OCI-LY1 (cell line): Measurements from ENCODE around the gene ESYT1.

ENCODE experiments used
- H2AFZ ChIP-seq: fragments of 200-600 bp; sonication (generic), shearing (Covaris generic); 2 replicates; pipeline ENCODE4 v1.6.0; 2014; ENCODE audit warnings: antibody characterized with exemption, mild to moderate bottlenecking, low read length
- H3F3A ChIP-seq: fragments of 200-600 bp; sonication (generic), shearing (Covaris generic); 2 replicates; pipeline ENCODE4 v1.6.0; 2014; ENCODE audit warnings: mild to moderate bottlenecking, antibody characterized with exemption, low read length, moderate library complexity; ENCODE audit not compliant: insufficient read depth
- H3K27ac ChIP-seq: fragments of 200-600 bp; sonication (generic); 2 replicates; pipeline ENCODE4 v1.5.1; 2014; ENCODE audit warnings: low read length, mixed run types, mild to moderate bottlenecking, low read depth; ENCODE audit not compliant: poor library complexity, severe bottlenecking
- H3K27me3 ChIP-seq: fragments of 200-600 bp; sonication (generic); 2 replicates; pipeline ENCODE4 v1.6.0; 2014; ENCODE audit warnings: antibody characterized with exemption, mild to moderate bottlenecking, low read length, moderate library complexity; ENCODE audit not compliant: insufficient read depth
- H3K36me3 ChIP-seq: fragments of 200-600 bp; sonication (generic); 2 replicates; pipeline ENCODE4 v1.6.1; 2014; ENCODE audit warnings: mild to moderate bottlenecking, antibody characterized with exemption, low read length, moderate library complexity, mixed read lengths; ENCODE audit not compliant: insufficient read depth
- H3K4me1 ChIP-seq: fragments of 200-600 bp; sonication (generic); 2 replicates; pipeline ENCODE4 v1.5.1; 2014; ENCODE audit warnings: mild to moderate bottlenecking, low read length, moderate library complexity; ENCODE audit not compliant: insufficient read depth, severe bottlenecking
- H3K4me2 ChIP-seq: fragments of 200-600 bp; sonication (generic), shearing (Covaris generic); 2 replicates; pipeline ENCODE4 v1.6.1; 2014; ENCODE audit warnings: low read length
- H3K4me3 ChIP-seq: fragments of 200-600 bp; sonication (generic); 2 replicates; pipeline ENCODE4 v1.5.1; 2014; ENCODE audit warnings: low read length, low read depth, mild to moderate bottlenecking, mixed read lengths; ENCODE audit not compliant: poor library complexity, severe bottlenecking
- H3K79me2 ChIP-seq: fragments of 200-600 bp; shearing (Covaris generic); 2 replicates; pipeline ENCODE4 v1.6.1; 2016; ENCODE audit warnings: mixed run types, low read length, mixed read lengths; ENCODE audit not compliant: insufficient read depth
- H3K9ac ChIP-seq: fragments of 200-600 bp; sonication (generic), shearing (Covaris generic); 2 replicates; pipeline ENCODE4 v1.6.1; 2014; ENCODE audit warnings: mild to moderate bottlenecking, low read length, mixed read lengths
- H3K9me2 ChIP-seq: fragments of 200-600 bp; sonication (generic), shearing (Covaris generic); 2 replicates; pipeline ENCODE4 v1.6.1; 2014; ENCODE audit warnings: low read depth, mild to moderate bottlenecking, low read length, mixed read lengths
- H3K9me3 ChIP-seq: fragments of 200-600 bp; shearing (Covaris generic); 2 replicates; pipeline ENCODE4 v1.6.1; 2014; ENCODE audit warnings: low read length, mixed read lengths
- H4K20me1 ChIP-seq: fragments of 200-600 bp; sonication (generic), shearing (Covaris generic); 2 replicates; pipeline ENCODE4 v1.6.0; 2016; ENCODE audit warnings: mild to moderate bottlenecking, low read length; ENCODE audit not compliant: insufficient read depth
- CTCF ChIP-seq: fragments of 200-600 bp; sonication (generic), shearing (Covaris generic); IDR thresholded peaks from 2 replicates; pipeline ENCODE4 v1.5.1; 2017; ENCODE audit warnings: mild to moderate bottlenecking, antibody characterized with exemption, low read length, moderate library complexity, mixed read lengths
- EZH2 ChIP-seq: fragments of 200-600 bp; sonication (generic), shearing (Covaris generic); IDR thresholded peaks from 2 replicates; pipeline ENCODE4 v1.8.0; 2017; ENCODE audit warnings: borderline replicate concordance, mixed run types, mild to moderate bottlenecking, antibody characterized with exemption, low read length, moderate library complexity, mixed read lengths

The ESYT1 gene

GRCh38 chr12:56158029-56158925, 30.2 kb downstream of the ESYT1 start, which contains the start of gene MYL6:
Gene MYL6 (plus strand): TSS chr12:56158359. CDS start chr12:56158402, 43 bp downstream.
- no peak for TF ChIP-seq CTCF
- no peak for TF ChIP-seq EZH2
- Histone ChIP-seq H3K79me2 (peaks cover 13% of the 10 kb centered on the region), H3F3A (no peaks in the 10 kb centered on the region), H3K27ac (peak within 1 kb of the TSS; percentile 74), H3K27me3 (no peaks in the 10 kb centered on the region), H3K4me1 (peaks cover 54% of the 10 kb centered on the region), H3K9me2 (no peaks in the 10 kb centered on the region), H3K4me3 (peak within 1 kb of the TSS; percentile 84), H4K20me1 (no peaks in the 10 kb centered on the region), H2AFZ (no peak within 1 kb of the TSS), H3K36me3 (peaks cover 49% of the 10 kb centered on the region), H3K9me3 (no peaks in the 10 kb centered on the region), H3K9ac (peak within 1 kb of the TSS; percentile 83), H3K4me2 (peak within 1 kb of the TSS; percentile 90)

GRCh38 chr12:56158926-56159461, 30.9 kb downstream of the ESYT1 start:
- no peaks in the 10 kb centered on the region for H4K20me1 ChIP-seq
- no peak for TF ChIP-seq CTCF
- TF ChIP-seq EZH2: no peak

GRCh38 chr12:56159482-56160192, 31.6 kb downstream of the ESYT1 start:
- H3K9me2 ChIP-seq: no peaks in the 10 kb centered on the region
- H3K4me3 ChIP-seq: peak overlapping the region; percentile 84
- H3K9ac ChIP-seq: peak overlapping the region; percentile 83
- H4K20me1 ChIP-seq: no peaks in the 10 kb centered on the region
- no peak overlapping the region for H2AFZ ChIP-seq
- peaks cover 41% of the 10 kb centered on the region for H3K4me1 ChIP-seq
- H3K27ac ChIP-seq: peak overlapping the region; percentile 74
- peaks cover 62% of the 10 kb centered on the region for H3K36me3 ChIP-seq
- H3K4me2 ChIP-seq: peak overlapping the region; percentile 90
- TF ChIP-seq CTCF: no peak; the same call in 1 of the 2 replicates
- TF ChIP-seq EZH2: no peak
- no peaks in the 10 kb centered on the region for H3K9me3 ChIP-seq
- no peaks in the 10 kb centered on the region for H3F3A ChIP-seq
- peaks cover 13% of the 10 kb centered on the region for H3K79me2 ChIP-seq
- H3K27me3 ChIP-seq: no peaks in the 10 kb centered on the region

More at GRCh38 chr12:56158926-56159461, 30.9 kb downstream of the ESYT1 start:
- Histone ChIP-seq H3K4me2 (peak overlapping the region; percentile 90), H2AFZ (no peak overlapping the region), H3K4me1 (peaks cover 47% of the 10 kb centered on the region), H3K36me3 (peaks cover 56% of the 10 kb centered on the region), H3K9me2 (no peaks in the 10 kb centered on the region), H3F3A (no peaks in the 10 kb centered on the region), H3K27ac (peak overlapping the region; percentile 74), H3K9me3 (no peaks in the 10 kb centered on the region), H3K27me3 (no peaks in the 10 kb centered on the region), H3K4me3 (peak overlapping the region; percentile 84), H3K79me2 (peaks cover 13% of the 10 kb centered on the region), H3K9ac (peak overlapping the region; percentile 83)
